Activated CD8-positive, alpha-beta memory T cell treated with anti-CD3 and anti-CD28 coated beads, Interleukin-2, amount 50 U/mL, for 48 hours (primary cell): Measurements from ENCODE around the gene NMNAT3.

Source experiments
- DNase-seq: peaks from one replicate; pipeline ENCODE4 v3.0.0-alpha.2; 2020

Gene NMNAT3

GRCh38 chr3:139574026-139574947 lies 103.5 kb downstream of the NMNAT3 start:
- no peak for DNase-seq

GRCh38 chr3:139572847-139573672 lies 104.7 kb downstream of the NMNAT3 start:
- no peak for DNase-seq

- no peak for DNase-seq
Observed at GRCh38 chr3:139571711-139572110, 106.1 kb downstream of the NMNAT3 start.

- no peak for DNase-seq
Observed at GRCh38 chr3:139564294-139564861, 113.4 kb downstream of the NMNAT3 start.

GRCh38 chr3:139561959-139562676 lies 115.7 kb downstream of the NMNAT3 start:
- no peak for DNase-seq

GRCh38 chr3:139561255-139561817 lies 116.4 kb downstream of the NMNAT3 start:
- no peak for DNase-seq

GRCh38 chr3:139560411-139560810 lies 117.4 kb downstream of the NMNAT3 start:
- no peak for DNase-seq

- DNase-seq, result no peak
Observed at GRCh38 chr3:139559541-139559940, 118.2 kb downstream of the NMNAT3 start.

GRCh38 chr3:139558351-139559266 lies 119.2 kb downstream of the NMNAT3 start:
- no peak for DNase-seq

- DNase-seq, result no peak
Observed at GRCh38 chr3:139557041-139557440, 120.7 kb downstream of the NMNAT3 start.

GRCh38 chr3:139555249-139555648 lies 122.5 kb downstream of the NMNAT3 start:
- DNase-seq, result no peak

GRCh38 chr3:139554628-139555027 lies 123.1 kb downstream of the NMNAT3 start:
- DNase-seq, result no peak

GRCh38 chr3:139552632-139553365 lies 125.0 kb downstream of the NMNAT3 start:
- DNase-seq, result no peak

GRCh38 chr3:139548801-139549200 lies 129.0 kb downstream of the NMNAT3 start:
- no peak for DNase-seq

- DNase-seq, result no peak
Observed at GRCh38 chr3:139547666-139548065, 130.1 kb downstream of the NMNAT3 start.

- DNase-seq, result no peak
Observed at GRCh38 chr3:139546772-139547171, 131.0 kb downstream of the NMNAT3 start.

- DNase-seq, result no peak
Observed at GRCh38 chr3:139541532-139542288, 136.1 kb downstream of the NMNAT3 start.

GRCh38 chr3:139540651-139541531 lies 136.9 kb downstream of the NMNAT3 start:
- no peak for DNase-seq

- no peak for DNase-seq
Observed at GRCh38 chr3:139538733-139539132, 139.0 kb downstream of the NMNAT3 start.
